Endothelial cell of coronary artery (primary cell): Measurements from ENCODE around the gene SSR3. TPM values are rescaled to one million over a fixed set of nuclear protein-coding genes. Genes with fewer than 3 reads are reported as not detected.

ENCODE experiments used
- total RNA-seq: library from RNA; depleted of rRNA; stranded (reverse); fragments of >200 nt; gene quantifications from 2 replicates; pipeline ENCODE4 v1.2.3, GENCODE V29; 2014

The SSR3 gene
- total RNA-seq, result 238 and 317 TPM in 2 replicates

DNA sequence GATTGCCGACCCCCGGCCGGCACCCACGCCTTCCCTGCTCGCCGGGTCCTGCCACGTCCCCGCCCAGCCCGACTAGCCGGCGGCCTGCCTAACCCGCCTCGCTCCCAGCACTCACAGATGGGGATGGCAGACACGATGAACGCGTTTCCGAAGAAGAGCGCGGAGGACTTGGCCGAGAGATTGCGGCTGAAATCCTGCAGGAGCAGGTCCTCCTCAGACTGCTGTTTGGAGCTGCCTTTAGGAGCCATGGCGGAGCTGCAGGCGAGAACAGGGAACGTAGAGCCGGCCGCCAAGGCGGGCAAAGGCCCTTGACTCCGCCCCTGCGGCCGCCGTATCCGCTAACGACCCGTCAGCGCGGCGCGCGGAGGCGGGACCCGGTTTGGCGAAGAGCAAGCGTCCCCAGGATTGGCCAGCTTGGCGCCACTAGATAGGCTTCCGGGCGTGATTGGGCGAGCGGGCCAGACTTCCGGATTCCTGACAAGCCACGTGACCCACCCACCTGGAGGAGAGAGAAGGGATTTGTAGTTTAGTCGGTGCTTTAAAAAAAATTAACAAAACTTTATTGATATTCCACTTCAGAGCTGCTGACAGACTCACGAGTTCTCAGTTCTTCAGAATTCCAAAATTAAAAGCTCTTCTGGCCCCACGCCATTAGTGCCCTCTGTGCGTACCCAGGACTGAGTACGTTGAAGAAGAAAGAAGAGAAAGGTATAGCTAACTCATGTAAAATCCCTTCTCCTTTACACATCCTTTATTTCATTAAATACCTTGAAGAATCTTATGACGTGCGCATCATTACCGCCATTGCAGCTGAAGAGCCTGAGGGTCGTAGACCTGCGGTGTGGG lies at the start of gene SSR3:
Gene SSR3 (minus strand): TSS at position 276 of the 846 bp plus-strand sequence. CDS start 28 bp downstream, at position 248.

Other genes starting within 250 kb of the SSR3 start
- gene TIPARP, start 119.5 kb upstream of the SSR3 start, total RNA-seq, result 18.5 and 27.5 TPM in 2 replicates